Measurements from ENCODE around the gene SGCD. TPM values are rescaled to one million over a fixed set of nuclear protein-coding genes. Genes with fewer than 3 reads are reported as not detected.

Gene SGCD
- total and polyA plus RNA-seq, 2 of the 4 experiments (the other 2 are of a cell fraction) = 5.8 to 10.6 TPM

DNA sequence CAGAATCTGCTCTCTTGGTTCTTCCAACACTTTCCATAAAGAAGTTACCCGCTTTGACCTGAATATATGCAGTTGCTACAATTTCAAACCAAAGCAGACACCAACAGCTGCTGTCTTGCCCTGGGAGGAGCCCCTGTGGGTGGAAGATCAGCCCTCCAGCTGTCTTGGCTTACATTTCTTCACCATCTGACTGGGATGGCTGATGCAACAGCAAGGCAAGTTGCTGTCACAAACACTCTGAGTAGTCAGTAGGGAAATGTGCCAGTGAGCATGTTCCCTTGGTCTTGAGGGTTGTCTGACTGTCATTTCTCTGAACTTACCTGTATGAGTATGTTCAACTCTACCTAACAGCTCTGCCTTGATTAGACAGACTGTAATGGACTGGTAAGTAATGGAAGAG, 152.9 kb downstream of the SGCD start:
- peaks cover 8% of the 10 kb centered on the region; the same call in 1 of the 2 replicates for H3K9me1 ChIP-seq (ENCODE audit: insufficient read depth, low read length)
- H2BK120ac ChIP-seq (ENCODE audit: low read depth, low read length) = peak overlapping the region; percentile 84
- in situ Hi-C loops (cut with MboI; ENCODE audit: low sequenced_read_pairs) (no loop called here), dilution Hi-C loops (cut with HindIII; ENCODE audit: low sequenced_read_pairs, unreplicated experiment) (no loop called here), intact Hi-C loops (cut with micrococcal nuclease) (loop anchor here (1.0 to 10.0 kb wide), 4 partner anchors 153 to 535 kb away; partner anchors contain the start of gene SGCD)
- 0 out of 4 replicates have a peak, but pooled peaks cover 0 to 3% of the 10 kb centered on the region in 2 experiments for H3K79me1 ChIP-seq (ENCODE audit: low read depth in 1 of 2, low read length in 2 of 2)
- peak overlapping the region; percentile 76 for H3K4ac ChIP-seq (ENCODE audit: low read depth, low read length)
- peak overlapping the region; percentile 41 for H3K14ac ChIP-seq (replicated peaks; ENCODE audit: low read depth, low read length)
- H4K20me1 ChIP-seq (ENCODE audit: insufficient read depth, low read length) = no peaks in the 10 kb centered on the region
- POLR2A ChIA-PET (ENCODE audit: unreplicated experiment) = no interaction called here
- no peaks in the 10 kb centered on the region for H3K27me3 ChIP-seq (ENCODE audit: control insufficient read depth, insufficient read depth, low read length)
- TF ChIP-seq RFX5 (IDR thresholded peaks at IDR 0.05; ENCODE audit: low read depth, low read length) (no peak), SMC3 (IDR thresholded peaks at IDR 0.05; ENCODE audit: low read depth, low read length) (no peak), MXI1 (IDR thresholded peaks at IDR 0.05; ENCODE audit: borderline replicate concordance, low read depth, low read length) (0 out of 2 replicates have a peak, but pooled peaks have one; percentile 19), RCOR1 (IDR thresholded peaks at IDR 0.05; ENCODE audit: insufficient replicate concordance, low read length) (peak; percentile 57), CEBPB (IDR thresholded peaks at IDR 0.05; ENCODE audit: low read depth, low read length) (peak; percentile 97), BHLHE40 (IDR thresholded peaks at IDR 0.05; ENCODE audit: low read depth, low read length) (no peak)
- DNase-seq (peak; percentile 92), ATAC-seq (ENCODE audit: low read depth) (peak; percentile 38; the same call in 1 of the 2 replicates)
- no peak overlapping the region for H3K56ac ChIP-seq (ENCODE audit: extremely low read depth, insufficient read depth, low read length)
- H3K4me1 ChIP-seq (ENCODE audit: control insufficient read depth, insufficient read depth, low read length) = peaks cover 12% of the 10 kb centered on the region
- no peaks in the 10 kb centered on the region for H3K9me3 ChIP-seq (ENCODE audit: control insufficient read depth, insufficient read depth, low read length)
- H3K4me3 ChIP-seq (ENCODE audit: insufficient read depth, low read depth, low read length) = no peak overlapping the region
- peak overlapping the region; percentile 91 for H4K5ac ChIP-seq (ENCODE audit: low read depth, low read length)
- peak overlapping the region; percentile 7 to 65; a peak in 3 of 4 replicates for H4K8ac ChIP-seq (ENCODE audit: low read depth in 2 of 2, low read length in 2 of 2)
- H2BK15ac ChIP-seq (ENCODE audit: low read depth, low read length) = peak overlapping the region; percentile 8; the same call in 1 of the 3 replicates
- H2BK20ac ChIP-seq (ENCODE audit: low read depth, low read length) = peak overlapping the region; percentile 89
- BruUV-seq (replicated peaks) = no TSS peak
- no peak overlapping the region for H3K9ac ChIP-seq (ENCODE audit: low read depth, low read length)
- WGBS, 2 experiments (ENCODE audit: extremely low coverage in 2 of 2, insufficient read length in 1 of 2) = no CpG with 5 or more reads among the region's 1 CpG
- peak overlapping the region; percentile 63; the same call in 1 of the 2 replicates for H3K27ac ChIP-seq (ENCODE audit: insufficient read depth, low read length)
- peak overlapping the region; percentile 83 for H4K91ac ChIP-seq (ENCODE audit: insufficient read depth, low read depth, low read length)
- H3K18ac ChIP-seq (ENCODE audit: low read depth, low read length) = peak overlapping the region; percentile 93
- no peak overlapping the region for H3K4me2 ChIP-seq (ENCODE audit: low read depth, low read length)
- H3K36me3 ChIP-seq (ENCODE audit: control insufficient read depth, insufficient read depth, low read length) = no peaks in the 10 kb centered on the region
- peak overlapping the region; percentile 29 for H2BK5ac ChIP-seq (ENCODE audit: low read depth, low read length, poor library complexity, severe bottlenecking)
- peak overlapping the region; percentile 27; the same call in 1 of the 2 replicates for H2AK5ac ChIP-seq (ENCODE audit: low read depth, low read length)
- H2AFZ ChIP-seq (replicated peaks; ENCODE audit: low read length, poor library complexity) = no peak overlapping the region
- H2AK9ac ChIP-seq (replicated peaks; ENCODE audit: low read depth, low read length, poor library complexity) = no peak overlapping the region
- CTCF ChIA-PET = no interaction called here
- peak overlapping the region; percentile 13; the same call in 1 of the 2 replicates for H3K23ac ChIP-seq (ENCODE audit: low read depth, low read length)

Measured in IMR-90 (cell line).